ENCODE measurements around the gene HAL. TPM values are rescaled to one million over a fixed set of nuclear protein-coding genes. Genes with fewer than 3 reads are reported as not detected.

HAL gene
- total and polyA plus RNA-seq, 10 of the 15 experiments (the other 5 are each of a cell fraction or from before 2014, with no cell fraction given) = 0.04 to 0.45 (median 0.13) TPM; not detected in 1

- ATAC-seq = no peak
- Histone ChIP-seq H3K36me3 (ENCODE audit: control insufficient read depth in 2 of 2, insufficient read depth in 2 of 2, low read length in 1 of 2) (no peaks in the 10 kb centered on the region), H3K27me3 (replicated peaks in 1 of 2; ENCODE audit: control insufficient read depth in 2 of 2, insufficient read depth in 2 of 2, low read length in 1 of 2) (no peaks in the 10 kb centered on the region), H3K79me2 (ENCODE audit: control insufficient read depth, insufficient read depth, low read length) (no peaks in the 10 kb centered on the region), H3K27ac (ENCODE audit: control insufficient read depth, insufficient read depth) (no peak overlapping the region), H3K9me3 (replicated peaks; ENCODE audit: control insufficient read depth, insufficient read depth, low read length) (no peaks in the 10 kb centered on the region; the same call in 2 of the 3 replicates), H3K4me1 (ENCODE audit: control insufficient read depth, insufficient read depth, low read length) (peaks cover 29% of the 10 kb centered on the region), H3K9ac (ENCODE audit: control insufficient read depth, insufficient read depth, low read length) (no peak overlapping the region), H2AFZ (ENCODE audit: control insufficient read depth, low read depth, low read length) (no peak overlapping the region), H3K4me3 (no peak overlapping the region), H4K20me1 (ENCODE audit: control insufficient read depth, insufficient read depth) (no peaks in the 10 kb centered on the region), H3K4me2 (ENCODE audit: control insufficient read depth, insufficient read depth) (no peak overlapping the region)
- in situ Hi-C loops (cut with MboI) = no loop called here
- ChIA-PET RAD21 (ENCODE audit: unreplicated experiment) (no interaction called here), POLR2A (interaction anchor here (0.7 kb wide), 1 partner anchor 140 kb away, joined by 5 read pairs; no protein-coding TSS in a partner anchor), SMC1A (ENCODE audit: uncharacterized antibody, unreplicated experiment) (interaction anchor here (0.7 kb wide), 1 partner anchor 24 kb away, joined by 3 read pairs; no protein-coding TSS in a partner anchor), CTCF (interaction anchor here (1.3 kb wide), 1 partner anchor 16 kb away, joined by 3 read pairs; no protein-coding TSS in a partner anchor)
- DNase-seq (ENCODE audit: low read depth, low spot score) = no peak
- 97% methylated on average over 2 of the region's 2 CpGs for WGBS (ENCODE audit: insufficient coverage, insufficient replicate concordance, low lambda C conversion rate, missing lambda C conversion rate)
- no TSS peak for BruUV-seq (replicated peaks)
- intact Hi-C loops (cut with micrococcal nuclease; ENCODE audit: unreplicated experiment) = no loop called here
- TF ChIP-seq SMC3 (IDR thresholded peaks at IDR 0.05; ENCODE audit: borderline replicate concordance, low read length) (no peak), NFIC (IDR thresholded peaks at IDR 0.05; ENCODE audit: low read depth, low read length) (no peak), POLR2A (IDR thresholded peaks at IDR 0.05; ENCODE audit: low read depth, low read length) (no peak), MYC (IDR thresholded peaks at IDR 0.05; ENCODE audit: insufficient read depth, insufficient read length, insufficient replicate concordance, low read length, severe bottlenecking) (no peak), BMI1 (IDR thresholded peaks at IDR 0.05; ENCODE audit: borderline replicate concordance) (no peak), IRF4 (IDR thresholded peaks at IDR 0.05; ENCODE audit: low read depth, low read length) (no peak), YBX1 (IDR thresholded peaks at IDR 0.05) (no peak), RBBP5 (conservative IDR thresholded peaks at IDR 0.05) (no peak), HDAC2 (IDR thresholded peaks at IDR 0.05) (no peak), MTA2 (IDR thresholded peaks at IDR 0.05; ENCODE audit: low read depth) (no peak), TAF1 (IDR thresholded peaks at IDR 0.05; ENCODE audit: borderline replicate concordance, low read depth, low read length) (no peak)
- FAIRE-seq = no peak
Measured at GRCh38 chr12:96044943-96045290, 48.8 kb upstream of the HAL start.

All from GM12878 (cell line).